ENCODE data around the gene INTS4. TPM values are rescaled to one million over a fixed set of nuclear protein-coding genes. Genes with fewer than 3 reads are reported as not detected.

INTS4 gene
- 35.0 and 47.5 TPM in 2 replicates for total RNA-seq

GRCh38 chr11:77994434-77995362 lies at the start of gene INTS4:
INTS4 (minus strand) TSS chr11:77994668; CDS start chr11:77994643, 25 bp downstream.

GRCh38 chr11:78022397-78023396 lies 28.2 kb upstream of the INTS4 start, which contains the start of gene KCTD14:
KCTD14 (minus strand) TSS chr11:78023276; CDS start chr11:78023249, 27 bp downstream.

Small RNAs within 50 kb of the gene (small RNA-seq; reads per million reads assigned to genes)
- gene AP002812.4: not detected

Other genes starting within 250 kb of the INTS4 start
- 26.5 and 36.5 TPM in 2 replicates for gene RSF1, start 173.9 kb downstream of the INTS4 start, total RNA-seq
- gene AAMDC, start 173.5 kb downstream of the INTS4 start, total RNA-seq: 8.0 and 13.0 TPM in 2 replicates
- gene KCTD14, start 28.6 kb upstream of the INTS4 start, total RNA-seq: 4.4 and 6.0 TPM in 2 replicates
- not detected in 2 replicates for gene THRSP, start 69.2 kb upstream of the INTS4 start, total RNA-seq
- 55.8 and 71.2 TPM in 2 replicates for gene NDUFC2, start 85.2 kb upstream of the INTS4 start, total RNA-seq
- gene ALG8, start 145.0 kb upstream of the INTS4 start, total RNA-seq: 28.9 and 34.9 TPM in 2 replicates
- gene KCTD21, start 194.0 kb upstream of the INTS4 start, total RNA-seq: 11.8 and 14.8 TPM in 2 replicates
- gene USP35, start 194.3 kb upstream of the INTS4 start, total RNA-seq: 16.0 and 16.9 TPM in 2 replicates